NCI-H345 (cell line): ENCODE results near the gene SCAF8.

Source experiments
- DNase-seq: peaks from one replicate; lab custom pipeline; 2025; lab: John Stamatoyannopoulos, UW

The SCAF8 gene

GRCh38 chr6:154839546-154839945, 106.3 kb downstream of the SCAF8 start:
- DNase-seq: no peak

- DNase-seq: no peak
Measured at GRCh38 chr6:154840363-154840762, 107.1 kb downstream of the SCAF8 start.

GRCh38 chr6:154841109-154841508, 107.9 kb downstream of the SCAF8 start:
- no peak for DNase-seq

GRCh38 chr6:154842833-154843232, 109.6 kb downstream of the SCAF8 start:
- DNase-seq: no peak

- DNase-seq: no peak
Measured at GRCh38 chr6:154847318-154847717, 114.1 kb downstream of the SCAF8 start.

GRCh38 chr6:154848580-154848979, 115.4 kb downstream of the SCAF8 start:
- peak; percentile 57 for DNase-seq

- no peak for DNase-seq
Measured at GRCh38 chr6:154849475-154849874, 116.3 kb downstream of the SCAF8 start.

GRCh38 chr6:154852687-154853086, 119.5 kb downstream of the SCAF8 start:
- DNase-seq: no peak

GRCh38 chr6:154857529-154857928, 124.3 kb downstream of the SCAF8 start:
- no peak for DNase-seq

- peak; percentile 27 for DNase-seq
Measured at GRCh38 chr6:154861825-154862224, 128.6 kb downstream of the SCAF8 start.

GRCh38 chr6:154862536-154862935, 129.3 kb downstream of the SCAF8 start:
- no peak for DNase-seq

- DNase-seq: no peak
Measured at GRCh38 chr6:154864066-154864430, 130.8 kb downstream of the SCAF8 start.

GRCh38 chr6:154865291-154865690, 132.1 kb downstream of the SCAF8 start:
- no peak for DNase-seq

GRCh38 chr6:154868143-154868594, 135.0 kb downstream of the SCAF8 start:
- DNase-seq: peak; percentile 45

GRCh38 chr6:154872542-154873114, 139.4 kb downstream of the SCAF8 start:
- DNase-seq: peak; percentile 7

- DNase-seq: no peak
Measured at GRCh38 chr6:154873546-154873945, 140.3 kb downstream of the SCAF8 start.

- DNase-seq: no peak
Measured at GRCh38 chr6:154874773-154875592, 141.8 kb downstream of the SCAF8 start.

- DNase-seq: no peak
Measured at GRCh38 chr6:154876486-154877280, 143.5 kb downstream of the SCAF8 start.

GRCh38 chr6:154878871-154879491, 145.8 kb downstream of the SCAF8 start:
- no peak for DNase-seq

GRCh38 chr6:154882107-154882506, 148.9 kb downstream of the SCAF8 start:
- no peak for DNase-seq
